GM06990 (cell line): Measurements from ENCODE around the gene BCL2L2.

Experiments
- DNase-seq: peaks from one replicate; pipeline ENCODE4 v3.0.0-alpha.2; 2011; ENCODE audit not compliant: insufficient read length; ENCODE audit errors: extremely low read depth
- H3K27me3 ChIP-seq: replicated peaks from 2 replicates; pipeline ENCODE4 v1.6.0; 2011; ENCODE audit warnings: low read length; ENCODE audit not compliant: control insufficient read depth, insufficient read depth
- H3K36me3 ChIP-seq: 2 replicates; pipeline ENCODE4 v1.5.1; 2011; ENCODE audit warnings: low read length; ENCODE audit not compliant: control insufficient read depth, insufficient read depth
- H3K4me3 ChIP-seq: replicated peaks from 2 replicates; pipeline ENCODE4 v1.5.1; 2011; ENCODE audit warnings: low read depth, mild to moderate bottlenecking, control low read depth, low read length
- CTCF ChIP-seq: IDR thresholded peaks from 2 replicates; pipeline ENCODE4 v1.5.1; 2011; ENCODE audit warnings: low read length, control low read depth, mild to moderate bottlenecking, inconsistent platforms; ENCODE audit not compliant: insufficient read depth, poor library complexity, severe bottlenecking

The BCL2L2 gene

GRCh38 chr14:23286020-23286901, 20.4 kb upstream of the BCL2L2 start, which contains the start of gene HOMEZ:
TSS of gene HOMEZ (minus strand) at chr14:23286132. CDS start at chr14:23285952, 180 bp downstream.
- Histone ChIP-seq H3K36me3 (peaks cover 3% of the 10 kb centered on the region), H3K27me3 (no peaks in the 10 kb centered on the region), H3K4me3 (peak within 1 kb of the TSS; percentile 93)
- no peak for TF ChIP-seq CTCF
- peak; percentile 98 for DNase-seq

DNA sequence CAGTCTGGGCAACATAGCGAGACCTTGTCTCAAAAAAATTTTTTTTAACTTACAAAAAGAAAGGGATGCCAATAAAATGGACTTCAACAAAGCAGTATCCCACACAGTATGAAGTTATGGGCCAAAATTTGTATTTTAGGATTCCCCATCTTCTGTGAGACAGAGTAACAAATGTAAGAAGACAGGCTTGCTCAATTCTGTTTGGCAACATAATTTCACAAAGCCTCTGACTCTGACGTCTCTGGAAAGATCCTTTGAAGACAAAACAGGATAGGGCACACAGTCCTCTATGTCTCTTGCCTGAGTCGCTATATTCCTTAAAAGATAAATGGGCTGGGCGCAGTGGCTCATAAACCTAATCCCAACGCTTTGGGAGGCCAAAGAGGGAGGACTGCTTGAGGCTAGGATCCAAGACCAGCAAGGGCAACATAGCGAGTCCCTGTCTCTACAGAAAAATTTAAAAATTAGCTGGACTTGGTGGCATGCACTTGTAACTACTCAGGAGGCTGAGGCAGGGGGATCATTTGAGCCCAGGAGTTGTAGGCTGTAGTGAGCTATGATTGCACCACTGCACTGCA, 19.6 kb upstream of the BCL2L2 start:
- TF ChIP-seq CTCF = no peak
- Histone ChIP-seq H3K27me3 (no peaks in the 10 kb centered on the region), H3K4me3 (peak overlapping the region; percentile 93), H3K36me3 (no peaks in the 10 kb centered on the region)
- DNase-seq = no peak

GRCh38 chr14:23294734-23295561, 11.7 kb upstream of the BCL2L2 start:
- Histone ChIP-seq H3K4me3 (no peak overlapping the region), H3K27me3 (no peaks in the 10 kb centered on the region), H3K36me3 (peaks cover 5% of the 10 kb centered on the region)
- TF ChIP-seq CTCF = peak; percentile 92
- DNase-seq = no peak

DNA sequence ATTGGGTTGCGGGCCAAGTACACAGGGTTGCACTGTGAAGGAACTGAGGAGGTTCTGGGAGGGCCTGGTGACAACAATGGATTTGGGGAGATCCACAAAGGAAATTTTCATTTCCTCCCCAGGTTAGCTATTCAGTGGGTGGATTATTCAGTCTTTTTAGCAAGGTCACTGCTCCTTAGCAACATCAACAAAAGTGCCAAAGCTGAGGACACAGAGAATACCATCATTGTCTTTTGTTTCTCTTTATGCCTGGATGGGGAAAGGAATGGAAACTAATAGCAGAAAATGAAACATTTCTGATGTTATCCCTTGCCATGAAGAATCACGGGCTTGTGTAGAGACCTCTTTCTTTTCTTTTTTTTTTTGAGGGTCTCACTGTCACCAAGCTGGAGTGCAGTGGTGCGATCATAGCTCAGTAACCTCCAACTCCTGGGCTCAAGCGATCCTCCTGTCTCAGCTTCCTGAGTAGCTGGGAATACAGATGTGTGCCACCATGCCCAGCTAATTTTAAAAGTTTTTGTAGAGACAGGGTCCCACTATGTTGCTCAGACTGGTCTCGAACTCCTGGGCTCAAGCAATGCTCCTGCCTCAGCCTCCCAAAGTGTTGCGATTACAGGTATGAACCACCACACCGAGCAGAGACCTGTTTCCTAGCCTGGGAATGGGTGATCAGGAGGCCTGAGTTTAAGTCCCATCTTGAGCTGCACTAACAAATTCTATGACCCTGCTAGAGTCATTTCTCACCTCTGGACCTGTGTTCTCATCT, 10.4 kb upstream of the BCL2L2 start:
- DNase-seq = no peak
- no peaks in the 10 kb centered on the region for H3K27me3 ChIP-seq
- H3K36me3 ChIP-seq = peaks cover 5% of the 10 kb centered on the region
- H3K4me3 ChIP-seq = no peak overlapping the region
- no peak for TF ChIP-seq CTCF

GRCh38 chr14:23297096-23297495, 9.5 kb upstream of the BCL2L2 start:
- no peak for DNase-seq
- Histone ChIP-seq H3K36me3 (peaks cover 5% of the 10 kb centered on the region), H3K27me3 (no peaks in the 10 kb centered on the region), H3K4me3 (no peak overlapping the region)
- no peak for TF ChIP-seq CTCF
